Activated B cell treated with CpG ODN at 0.5 μM for 24 hours (primary cell): ENCODE measurements around the gene UBE2E1. TPM values are rescaled to one million over a fixed set of nuclear protein-coding genes. Genes with fewer than 3 reads are reported as not detected.

Experiments used
- ATAC-seq: fragments of 200-7000 bp; cut with Tn5 transposase; one replicate; pipeline ENCODE4 v1.10.0; 2021; ENCODE audit warnings: low read depth, mild to moderate bottlenecking, moderate library complexity
- CTCF ChIA-PET: fragments of 350-600 bp; sonication (Branson Sonifier 250); formaldehyde crosslinking; loops from one replicate; lab custom pipeline; 2021; ENCODE audit warnings: antibody characterized with exemption; lab: Charles Lee
- POLR2A ChIA-PET: fragments of 350-600 bp; sonication (Branson Sonifier 250); formaldehyde crosslinking; loops from one replicate; lab custom pipeline; 2021; ENCODE audit warnings: antibody characterized with exemption; lab: Charles Lee
- DNase-seq: peaks from one replicate; pipeline ENCODE4 v3.0.0; 2022
- H3K27ac Mint-ChIP-seq: one replicate; pipeline ENCODE4 v1.8.0; 2020; ENCODE audit warnings: mixed read lengths
- H3K27me3 Mint-ChIP-seq: one replicate; pipeline ENCODE4 v1.8.0; 2021; ENCODE audit warnings: mixed read lengths
- H3K36me3 Mint-ChIP-seq: one replicate; pipeline ENCODE4 v1.8.0; 2021; ENCODE audit warnings: low read depth, mixed read lengths
- H3K4me1 Mint-ChIP-seq: one replicate; pipeline ENCODE4 v1.8.0; 2021; ENCODE audit warnings: mixed read lengths
- H3K4me3 Mint-ChIP-seq: one replicate; pipeline ENCODE4 v1.8.0; 2020; ENCODE audit warnings: mild to moderate bottlenecking, mixed read lengths
- H3K9me3 Mint-ChIP-seq: one replicate; pipeline ENCODE4 v1.8.0; 2020; ENCODE audit warnings: mixed read lengths
- CTCF ChIP-seq: fragments of 200-600 bp; IDR thresholded peaks from one replicate; pipeline ENCODE4 v1.8.0; 2022; ENCODE audit warnings: antibody characterized with exemption, mild to moderate bottlenecking
- intact Hi-C: fragments of 100-400 bp; cut with micrococcal nuclease; formaldehyde crosslinking; loops from one replicate; pipeline ENCODE4 v1.15.1; 2024
- total RNA-seq: library from RNA; stranded (reverse); gene quantifications from 2 replicates; pipeline ENCODE4 v1.2.3, GENCODE V29; 2022

Gene UBE2E1
- total RNA-seq, 1 donor from 2014 or later, result 85.2 TPM

GRCh38 chr3:23798456-23798855 is 7.3 kb upstream of the UBE2E1 start:
- Mint-ChIP-seq H3K4me3 (no peak overlapping the region), H3K4me1 (no peaks in the 10 kb centered on the region), H3K36me3 (no peaks in the 10 kb centered on the region), H3K27ac (no peak overlapping the region), H3K9me3 (no peaks in the 10 kb centered on the region), H3K27me3 (no peaks in the 10 kb centered on the region)
- ATAC-seq (no peak), DNase-seq (no peak)
- TF ChIP-seq CTCF, result no peak
- intact Hi-C loops, result no loop called here
- POLR2A ChIA-PET, result no interaction called here
- CTCF ChIA-PET, result no interaction called here

- no peak overlapping the region for H3K27ac Mint-ChIP-seq
- CTCF ChIA-PET, result no interaction called here
- DNase-seq, result no peak
- no peak overlapping the region for H3K4me3 Mint-ChIP-seq
- H3K36me3 Mint-ChIP-seq, result no peaks in the 10 kb centered on the region
- no peaks in the 10 kb centered on the region for H3K27me3 Mint-ChIP-seq
- H3K4me1 Mint-ChIP-seq, result no peaks in the 10 kb centered on the region
- no peak for ATAC-seq
- TF ChIP-seq CTCF, result no peak
- intact Hi-C loops, result no loop called here
- H3K9me3 Mint-ChIP-seq, result no peaks in the 10 kb centered on the region
- POLR2A ChIA-PET, result interaction anchor here (1.0 kb wide), 1 partner anchor 10 kb away, joined by 3 read pairs; no protein-coding TSS in a partner anchor
Measured at GRCh38 chr3:23798876-23799275, 6.9 kb upstream of the UBE2E1 start.

GRCh38 chr3:23800731-23801130 is 5.0 kb upstream of the UBE2E1 start:
- no peak for TF ChIP-seq CTCF
- H3K27ac Mint-ChIP-seq, result no peak overlapping the region
- intact Hi-C loops, result loop anchor here (1.0 to 2.0 kb wide), 3 partner anchors 840 to 1236 kb away; no protein-coding TSS in a partner anchor
- DNase-seq (no peak), ATAC-seq (no peak)
- no peaks in the 10 kb centered on the region for H3K36me3 Mint-ChIP-seq
- CTCF ChIA-PET, result no interaction called here
- H3K27me3 Mint-ChIP-seq, result no peaks in the 10 kb centered on the region
- no peak overlapping the region for H3K4me3 Mint-ChIP-seq
- H3K4me1 Mint-ChIP-seq, result peaks cover 5% of the 10 kb centered on the region
- no peaks in the 10 kb centered on the region for H3K9me3 Mint-ChIP-seq
- POLR2A ChIA-PET, result no interaction called here

GRCh38 chr3:23804441-23805209 is 1.1 kb upstream of the UBE2E1 start:
- Mint-ChIP-seq H3K36me3 (peaks cover 9% of the 10 kb centered on the region), H3K9me3 (no peaks in the 10 kb centered on the region), H3K27me3 (no peaks in the 10 kb centered on the region), H3K4me3 (peak overlapping the region; percentile 44), H3K4me1 (peaks cover 33% of the 10 kb centered on the region), H3K27ac (peak overlapping the region; percentile 14)
- intact Hi-C loops, result loop anchor here (1.0 kb wide), 1 partner anchor 113 kb away; the partner anchor contains the start of gene RPL15
- CTCF ChIA-PET, result interaction anchor here (0.6 to 0.7 kb wide), 2 partner anchors 281 to 1057 kb away, joined by 3 read pairs; no protein-coding TSS in a partner anchor
- no peak for TF ChIP-seq CTCF
- DNase-seq (no peak), ATAC-seq (no peak)
- POLR2A ChIA-PET, result interaction anchor here (1.2 kb wide), 1 partner anchor 112 kb away, joined by 3 read pairs; the partner anchor contains the start of genes NKIRAS1 and RPL15

DNA sequence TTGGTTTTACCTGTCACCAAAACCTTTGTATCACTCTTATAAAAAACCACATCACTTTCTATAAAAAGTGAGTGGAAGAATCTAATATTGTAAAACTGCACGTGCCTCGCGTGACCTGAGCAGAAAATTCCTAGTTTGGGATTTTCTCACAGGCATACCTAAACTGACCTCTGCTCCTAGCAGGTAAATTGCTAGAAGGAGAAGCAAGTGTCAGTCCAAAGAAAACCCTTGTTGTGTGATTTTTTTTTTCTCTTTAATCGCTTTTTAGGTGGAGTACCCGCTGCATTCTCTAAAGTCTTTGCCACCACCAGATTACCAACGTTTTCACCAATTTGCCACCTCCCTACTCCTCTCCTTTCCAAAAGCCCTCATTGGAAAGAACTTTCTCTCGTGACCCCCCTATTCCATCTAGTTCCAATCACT is 534 bp upstream of the UBE2E1 start:
- CTCF ChIA-PET, result interaction anchor here (0.7 kb wide), 1 partner anchor 1058 kb away, joined by 3 read pairs; no protein-coding TSS in a partner anchor
- peaks cover 13% of the 10 kb centered on the region for H3K36me3 Mint-ChIP-seq
- H3K27me3 Mint-ChIP-seq, result no peaks in the 10 kb centered on the region
- intact Hi-C loops, result loop anchor here (1.0 kb wide), 1 partner anchor 112 kb away; the partner anchor contains the start of gene RPL15
- ATAC-seq, result no peak
- TF ChIP-seq CTCF, result no peak
- H3K9me3 Mint-ChIP-seq, result no peaks in the 10 kb centered on the region
- H3K4me3 Mint-ChIP-seq, result peak overlapping the region; percentile 97
- no peak for DNase-seq
- POLR2A ChIA-PET, result interaction anchor here (1.2 kb wide), 1 partner anchor 111 kb away, joined by 3 read pairs; the partner anchor contains the start of genes NKIRAS1 and RPL15
- peak overlapping the region; percentile 97 for H3K27ac Mint-ChIP-seq
- H3K4me1 Mint-ChIP-seq, result peaks cover 39% of the 10 kb centered on the region
